GM19468 (cell line): ENCODE measurements around the gene RBBP8NL.

ENCODE experiments used
- ATAC-seq: cut with Tn5 transposase; IDR thresholded peaks from one replicate; pipeline ENCODE4 v1.9.1; 2021; ENCODE audit warnings: mild to moderate bottlenecking, moderate library complexity, moderate number of reproducible peaks; ENCODE audit not compliant: unreplicated experiment; ENCODE audit errors: extremely low read depth

Gene RBBP8NL

DNA sequence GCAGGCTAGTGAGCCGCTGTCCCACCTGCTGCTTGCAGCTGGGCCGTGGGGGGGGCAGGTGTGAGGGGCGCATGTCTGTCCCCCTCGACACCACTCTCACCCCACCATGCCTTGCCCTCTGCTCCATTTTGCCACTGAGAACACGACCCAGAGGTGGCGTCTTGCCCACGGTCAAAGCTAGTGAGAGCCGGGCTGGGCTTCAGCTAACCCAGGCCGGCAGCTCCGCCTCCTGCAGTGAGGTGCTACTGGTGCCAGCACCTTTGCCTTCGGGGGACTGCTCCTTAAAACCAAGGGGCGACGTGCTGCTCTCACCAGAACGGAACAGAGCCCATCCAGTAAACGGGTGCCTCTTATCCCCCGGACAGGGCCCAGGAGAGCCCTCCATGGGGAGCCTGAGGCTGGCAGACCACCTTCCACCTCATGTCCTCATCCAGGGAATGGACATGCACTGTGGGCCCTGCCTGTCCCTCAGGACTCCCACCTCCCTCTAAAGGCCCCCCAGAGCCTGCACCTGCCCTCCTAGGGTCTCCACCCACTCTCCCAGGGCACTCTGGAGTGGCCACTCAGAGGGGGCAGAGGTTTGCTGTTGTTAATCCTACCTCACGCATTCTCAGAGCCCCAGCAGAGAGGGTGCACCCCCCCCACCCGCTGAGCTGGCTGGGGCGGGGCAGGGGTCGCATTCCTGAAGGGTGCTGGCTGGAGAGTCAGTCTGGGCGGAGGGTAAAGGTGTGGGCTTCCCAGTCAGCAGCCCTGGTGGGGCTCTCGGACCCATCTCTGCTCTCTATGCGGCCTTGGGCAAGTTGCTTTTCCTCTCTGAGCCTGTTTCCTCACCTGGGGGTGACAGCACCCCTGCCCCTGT, 2.9 kb downstream of the RBBP8NL start:
- no peak for ATAC-seq

DNA sequence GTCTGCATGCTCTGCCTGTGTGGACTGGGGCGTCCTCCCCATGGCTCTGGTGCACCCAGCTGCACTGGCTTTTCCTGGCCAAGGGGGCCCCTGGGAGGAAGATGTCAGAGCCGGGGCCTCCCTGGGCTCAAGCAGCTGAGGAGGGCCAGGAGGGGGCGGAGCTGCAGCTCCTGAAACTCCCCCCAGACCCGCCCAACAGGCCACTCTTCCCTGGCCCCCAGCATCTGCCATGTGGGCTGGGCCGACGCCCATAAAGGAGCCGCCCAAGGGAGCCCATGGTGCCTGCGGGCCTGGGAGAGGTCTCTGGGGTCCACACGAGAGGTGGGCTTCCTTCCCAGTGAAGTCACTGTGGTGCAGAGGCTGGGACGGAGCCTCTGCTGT, 4.0 kb downstream of the RBBP8NL start:
- ATAC-seq: no peak

DNA sequence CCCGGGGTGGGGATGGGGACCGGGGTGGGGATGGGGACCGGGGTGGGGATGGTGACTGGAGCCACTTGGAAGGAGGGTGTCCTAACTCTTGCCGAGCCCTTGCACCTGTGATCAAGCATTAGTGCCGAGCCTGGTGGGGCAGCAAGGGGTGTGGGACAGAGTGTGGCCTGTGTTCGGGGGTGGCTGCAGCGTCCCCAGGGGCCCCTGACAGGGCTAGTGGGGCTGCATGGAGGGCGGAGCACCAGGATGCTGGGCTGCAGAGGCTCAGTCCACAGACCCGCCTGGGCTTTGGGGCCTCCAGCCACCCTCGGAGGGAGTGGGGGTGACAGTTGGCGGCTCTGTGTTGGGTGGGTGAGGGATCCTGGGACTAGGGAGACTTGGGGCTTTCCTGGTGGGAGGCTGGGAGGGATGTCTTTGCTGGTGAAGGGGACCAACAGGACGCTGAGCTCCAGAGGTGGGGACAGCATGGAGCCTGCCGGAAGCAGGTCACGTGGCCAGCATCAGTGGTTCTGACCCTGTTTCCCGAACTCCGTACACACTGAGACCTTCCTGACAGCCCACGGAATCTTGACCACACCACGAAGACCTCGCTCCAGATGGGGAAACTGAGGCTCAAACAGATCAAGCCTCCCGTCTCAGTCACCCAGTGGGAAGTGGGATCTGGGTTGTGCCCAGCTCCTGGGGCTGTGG, 4.6 kb downstream of the RBBP8NL start:
- no peak for ATAC-seq

DNA sequence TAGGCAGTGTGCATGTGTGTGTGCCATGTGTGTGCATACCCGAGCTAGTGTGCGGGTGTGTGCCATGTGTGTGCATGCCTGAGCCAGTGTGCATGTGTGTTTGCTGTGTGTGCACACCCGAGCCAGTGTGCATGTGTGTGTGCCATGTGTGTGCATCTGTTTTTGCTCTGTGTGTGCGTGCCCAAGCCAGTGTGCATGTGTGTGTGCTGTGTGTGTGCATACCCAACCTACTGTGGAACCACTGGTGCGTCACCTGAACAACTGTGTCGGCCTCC, 5.7 kb downstream of the RBBP8NL start:
- no peak for ATAC-seq

DNA sequence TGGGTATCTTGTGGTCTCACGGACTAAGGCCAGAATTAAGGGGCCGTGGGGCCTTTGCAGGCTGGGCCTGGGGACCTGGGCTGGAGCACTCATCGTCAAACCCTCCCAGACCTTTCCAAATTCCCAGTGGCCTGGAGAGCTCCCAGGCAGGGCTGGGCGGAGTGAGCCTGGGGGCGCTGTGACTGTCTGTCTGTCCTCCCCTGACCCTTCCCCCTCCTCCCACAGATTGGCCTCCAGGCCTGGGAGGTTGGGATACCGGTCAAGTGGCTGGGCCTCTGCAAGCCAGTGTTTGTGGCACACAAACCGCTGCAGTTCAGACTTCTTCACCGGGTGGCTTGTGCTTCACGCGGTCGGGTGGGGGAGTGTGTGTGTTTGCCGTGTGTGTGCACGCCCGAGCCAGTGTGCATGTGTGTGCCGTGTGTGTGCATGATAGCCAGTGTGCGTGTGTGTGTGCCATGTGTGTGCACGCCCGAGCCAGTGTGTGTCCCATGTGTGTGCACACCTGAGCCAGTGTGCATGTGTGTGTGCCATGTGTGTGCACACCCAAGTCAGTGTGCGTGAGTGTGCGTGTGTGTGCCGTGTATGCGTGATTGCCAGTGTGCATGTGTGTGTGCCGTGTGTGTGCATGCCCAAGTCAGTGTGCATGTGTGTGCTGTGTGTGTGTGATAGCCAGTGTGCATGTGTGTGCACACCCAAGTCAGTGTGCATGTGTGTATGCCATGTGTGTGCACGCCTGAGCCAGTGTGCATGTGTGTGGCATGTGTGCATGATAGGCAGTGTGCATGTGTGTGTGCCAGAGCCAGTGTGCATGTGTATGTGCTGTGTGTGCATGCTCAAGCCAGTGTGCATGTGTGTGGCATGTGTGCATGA, 6.3 kb downstream of the RBBP8NL start:
- ATAC-seq: no peak

DNA sequence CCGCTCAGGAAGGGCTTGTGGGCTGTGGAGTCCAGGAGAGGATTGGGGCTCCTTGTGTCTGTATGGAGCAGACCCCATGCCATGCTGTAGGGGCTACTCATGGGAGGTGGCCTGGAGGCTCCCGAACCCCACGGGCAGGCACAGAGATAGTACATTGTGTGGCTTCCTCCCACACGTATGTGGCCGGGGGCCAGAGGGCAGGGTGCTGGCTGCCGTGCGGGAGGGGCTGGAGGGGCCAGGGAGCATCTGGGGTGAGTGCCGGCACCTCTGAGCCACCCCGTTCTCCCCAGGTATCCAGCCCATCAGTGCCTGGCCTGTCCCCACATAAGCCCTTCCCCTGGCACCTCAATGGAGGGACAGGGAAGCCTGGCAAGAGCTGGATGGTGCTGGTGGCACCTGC, 7.6 kb downstream of the RBBP8NL start:
- no peak for ATAC-seq

DNA sequence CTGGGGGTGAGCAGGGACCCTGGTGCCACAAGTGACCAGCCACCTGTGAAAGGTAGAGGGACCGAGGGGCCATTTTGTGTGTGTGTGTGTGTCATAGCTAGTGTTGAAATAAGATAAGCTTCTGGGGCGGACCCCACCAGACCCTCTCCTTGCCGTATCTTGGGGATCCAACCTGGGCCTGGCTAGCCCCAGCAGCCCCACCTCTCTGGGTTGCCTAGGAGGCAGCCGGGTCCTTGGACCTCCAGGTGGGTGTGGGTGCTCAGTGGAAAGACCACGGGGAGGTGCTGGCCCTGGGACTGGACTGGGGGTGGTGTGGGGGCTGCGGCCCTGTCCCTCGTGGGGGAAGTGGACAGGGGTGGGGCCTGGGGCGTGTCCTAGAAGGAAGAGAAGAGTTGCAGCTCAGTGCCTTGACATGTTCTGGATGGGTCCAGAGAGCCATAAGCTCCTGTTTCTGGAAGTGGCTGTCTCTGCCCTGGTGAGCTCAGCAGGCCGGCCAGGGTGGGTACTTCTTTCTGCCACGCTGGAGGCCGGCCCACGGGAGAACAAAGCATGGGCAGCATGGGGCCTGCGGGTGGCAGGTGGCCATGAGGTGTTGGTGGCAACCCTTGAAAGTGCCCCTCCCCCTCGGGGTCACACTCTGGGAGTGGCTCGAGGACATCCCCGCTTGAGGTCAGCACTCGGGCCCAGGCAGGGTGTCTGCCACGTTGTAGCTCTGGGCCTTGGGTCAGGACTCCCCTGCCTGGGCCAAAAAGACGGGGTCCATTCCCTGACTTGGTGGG, 8.4 kb downstream of the RBBP8NL start:
- no peak for ATAC-seq

DNA sequence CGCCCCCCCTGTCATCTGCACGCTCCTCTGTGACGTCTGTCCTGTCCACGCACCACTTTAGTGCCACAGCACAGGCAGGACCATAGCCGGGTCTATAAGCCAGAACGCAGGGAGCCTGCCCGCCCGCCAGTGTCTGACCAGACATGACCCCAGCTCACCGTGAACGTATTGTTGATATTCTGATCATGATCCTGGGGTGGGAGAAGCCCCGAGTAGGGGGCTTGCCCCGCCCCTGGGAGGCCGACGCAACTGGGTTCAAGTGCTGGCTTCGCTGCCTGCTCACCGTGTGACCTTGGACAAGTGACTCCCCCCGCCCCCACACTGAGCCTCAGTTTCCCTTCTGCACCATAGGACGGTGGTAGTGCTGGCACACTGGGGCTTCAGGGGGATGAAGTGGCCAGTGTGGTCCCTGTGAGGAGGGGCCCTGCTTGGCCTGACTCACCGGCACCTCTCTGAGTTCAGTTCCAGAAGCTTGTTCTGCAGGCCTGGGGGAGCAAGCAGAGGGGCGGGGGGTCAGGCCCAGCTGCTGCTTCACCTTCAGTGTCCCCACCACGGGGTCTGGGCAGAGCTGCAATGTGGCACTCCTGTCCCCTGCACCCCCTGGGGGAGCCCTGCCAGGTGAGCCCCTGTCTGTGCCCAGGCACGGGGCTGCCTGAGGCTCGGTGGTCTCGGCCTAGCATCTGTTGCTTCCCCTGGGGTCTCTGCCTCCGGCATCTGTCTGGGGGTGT, 9.2 kb downstream of the RBBP8NL start:
- ATAC-seq: no peak

DNA sequence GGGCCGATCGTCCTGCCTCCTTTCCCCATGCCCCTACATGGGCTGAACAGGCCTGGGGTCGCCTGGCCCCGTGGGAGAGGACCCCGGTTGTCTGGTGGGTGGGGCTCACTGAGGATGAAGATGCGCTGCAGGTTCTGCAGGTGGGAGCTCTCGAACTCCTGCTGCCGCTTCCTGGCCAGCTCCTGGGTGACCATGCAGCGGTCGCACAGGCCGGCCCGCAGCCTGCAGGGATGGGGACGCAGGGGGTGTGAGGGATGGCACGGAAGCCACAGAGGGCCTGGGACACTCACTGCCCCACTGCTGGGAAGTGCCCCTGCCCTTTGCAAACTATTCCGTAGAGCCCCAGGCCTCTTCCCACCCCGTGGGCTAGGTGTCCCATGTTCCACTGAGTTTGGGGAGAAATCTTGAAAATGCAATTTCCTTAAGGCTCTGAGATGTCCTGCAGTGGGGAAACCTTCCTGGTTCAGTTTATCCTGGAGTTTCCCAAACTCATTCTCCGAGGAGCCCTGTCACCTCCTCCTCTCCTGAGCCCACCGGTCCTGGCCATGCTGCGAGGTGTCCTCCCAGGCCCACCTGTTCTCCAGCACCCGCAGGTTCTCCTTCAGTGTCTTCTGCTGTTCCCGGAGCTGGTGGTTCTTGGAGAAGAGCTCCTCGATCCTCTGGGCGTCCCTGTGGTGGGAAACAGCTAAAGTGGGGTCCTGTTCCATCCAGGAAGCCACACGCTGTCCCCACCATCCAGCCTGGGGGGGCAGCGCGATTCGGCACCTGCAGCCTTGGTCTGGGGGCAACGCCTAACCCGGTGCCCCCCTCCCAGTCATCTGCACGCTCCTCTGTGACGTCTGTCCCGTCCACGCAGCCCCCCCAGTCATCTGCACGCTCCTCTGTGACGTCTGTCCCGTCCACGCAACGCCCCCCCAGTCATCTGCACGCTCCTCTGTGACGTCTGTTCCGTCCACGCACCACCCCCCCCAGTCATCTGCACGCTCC, 10.4 kb downstream of the RBBP8NL start:
- ATAC-seq: no peak

DNA sequence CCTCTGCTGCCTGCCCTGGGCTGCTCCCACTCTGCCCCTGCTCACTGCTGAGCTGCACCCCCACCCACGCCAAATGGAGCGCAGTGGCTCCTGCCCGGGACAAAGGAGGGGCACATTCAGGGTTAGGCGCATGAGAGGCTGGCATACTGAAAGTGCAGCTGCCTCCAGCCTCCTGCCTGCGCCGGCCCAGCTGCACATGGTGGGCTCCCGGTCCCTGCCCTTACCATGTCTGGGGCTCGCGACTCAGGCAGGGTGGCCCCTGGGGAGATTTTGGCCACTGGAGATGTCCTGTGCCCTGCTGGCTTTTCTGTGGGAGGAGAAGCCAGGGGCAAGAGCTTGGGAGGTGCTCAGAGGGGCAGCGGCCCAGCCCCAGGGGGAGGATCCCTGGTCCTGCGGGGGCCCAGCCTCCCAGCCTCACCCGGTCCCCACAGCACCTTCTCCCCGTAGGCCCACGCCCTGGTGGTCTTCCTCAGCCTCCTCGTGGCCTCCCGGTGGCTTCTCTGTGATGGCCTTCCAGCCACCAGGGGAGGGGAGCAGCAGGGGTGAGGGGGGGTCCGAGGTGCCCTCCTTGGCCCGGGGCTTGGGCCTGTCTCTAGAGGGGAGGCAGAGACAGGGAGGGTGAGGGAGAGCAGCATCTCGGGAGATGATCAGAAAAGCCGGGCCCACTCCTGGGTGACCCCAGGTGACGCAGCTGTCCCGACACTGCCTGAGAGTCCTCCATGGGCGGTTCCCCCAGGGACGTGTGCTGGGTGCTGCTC, 11.8 kb downstream of the RBBP8NL start:
- no peak for ATAC-seq

DNA sequence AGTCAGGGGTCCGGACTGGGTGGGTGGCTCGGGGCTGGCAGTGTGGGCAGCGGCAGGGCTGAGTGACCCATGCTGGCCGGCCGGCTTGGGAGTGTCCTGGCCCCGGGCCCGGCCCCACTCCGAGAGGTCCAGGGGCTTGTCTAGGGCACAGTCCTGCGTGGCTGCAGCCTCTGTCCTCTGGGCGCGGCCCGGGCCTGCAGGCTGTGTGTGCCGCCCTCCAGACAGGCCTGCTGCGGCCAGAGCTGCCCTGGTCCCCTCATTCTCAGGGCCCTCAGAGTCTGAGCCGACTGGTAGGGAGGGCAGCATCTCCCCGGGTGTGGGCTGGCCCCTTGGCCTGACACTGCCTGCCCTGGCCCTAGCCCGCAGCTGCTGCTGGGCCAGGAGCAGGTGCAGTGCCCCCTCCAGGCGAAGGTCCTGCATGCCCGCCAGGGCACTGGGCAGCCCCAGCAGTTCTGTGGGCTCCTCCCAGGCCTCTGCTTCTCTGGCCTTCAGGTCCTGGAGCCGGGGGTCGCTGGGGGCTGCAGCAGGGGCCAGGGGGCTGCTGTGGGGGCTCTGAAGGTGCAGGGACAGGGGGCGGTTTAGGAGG, 13.3 kb downstream of the RBBP8NL start:
- ATAC-seq: no peak

DNA sequence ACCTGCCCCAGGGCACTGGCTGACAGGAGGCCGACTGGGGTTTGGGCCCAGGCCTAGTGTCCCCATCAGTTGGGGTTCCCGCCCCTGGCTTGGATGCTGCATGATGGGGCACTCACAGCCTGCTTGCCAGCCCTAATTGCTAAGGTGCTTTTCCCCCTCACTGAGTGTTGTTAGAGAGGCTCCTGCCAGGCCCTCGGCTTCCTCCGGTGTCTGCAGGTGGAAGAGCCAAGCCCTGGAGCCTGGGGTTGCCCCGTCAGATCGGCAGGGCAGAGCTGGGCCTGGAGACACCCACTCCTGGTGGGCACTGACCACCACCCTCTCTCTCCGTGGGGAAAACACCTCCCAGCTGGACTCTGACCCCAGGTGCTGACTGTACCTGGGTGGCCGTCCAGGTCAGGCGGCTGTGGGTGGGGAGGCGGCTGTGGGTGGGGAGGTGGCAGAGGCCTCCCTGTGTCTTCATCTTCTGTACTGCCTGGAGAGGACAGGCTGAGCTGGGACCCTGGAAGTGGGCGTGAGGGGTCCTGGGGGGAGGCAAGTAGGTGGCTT, 14.2 kb downstream of the RBBP8NL start:
- ATAC-seq: no peak

DNA sequence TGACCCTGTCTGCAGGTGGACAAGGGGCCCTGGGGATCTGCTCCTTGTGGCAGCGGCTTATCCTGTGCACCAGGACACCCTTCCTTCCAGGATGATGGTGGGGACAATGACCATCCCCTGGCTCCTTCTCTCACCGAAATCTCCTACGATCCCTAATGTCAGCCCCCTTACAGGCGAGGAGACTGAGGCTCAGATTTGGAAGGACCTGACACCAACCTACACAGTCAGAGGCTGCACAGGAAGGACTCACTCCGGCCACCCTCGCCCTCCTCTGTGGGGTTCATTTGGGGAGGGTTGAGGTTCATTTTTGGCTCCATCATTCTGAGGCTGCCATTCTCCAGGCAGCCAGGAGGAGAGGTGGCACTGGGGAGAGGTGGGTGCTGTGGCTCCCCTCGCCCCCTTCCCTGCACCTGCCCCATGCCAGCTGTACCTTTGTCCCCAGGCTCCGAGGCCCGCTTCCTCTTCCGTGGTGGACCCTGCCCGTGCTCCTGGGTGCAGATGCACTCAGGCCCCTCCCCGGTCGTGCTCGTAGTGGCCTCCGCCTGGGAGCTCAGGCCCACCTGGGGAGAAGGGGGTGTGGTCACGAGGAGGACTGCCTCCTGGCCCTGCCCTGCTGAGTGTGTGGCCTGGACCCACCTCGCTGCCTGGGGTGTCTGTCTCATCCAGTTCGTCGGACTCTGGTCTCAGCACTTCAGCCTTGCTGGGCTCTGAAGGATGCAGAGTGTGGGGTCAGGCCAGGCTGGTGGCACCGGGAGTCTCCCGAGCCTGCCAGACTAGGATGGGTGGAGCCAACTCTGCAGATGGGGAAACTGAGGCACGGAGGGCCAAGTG, 14.9 kb downstream of the RBBP8NL start:
- ATAC-seq: no peak

DNA sequence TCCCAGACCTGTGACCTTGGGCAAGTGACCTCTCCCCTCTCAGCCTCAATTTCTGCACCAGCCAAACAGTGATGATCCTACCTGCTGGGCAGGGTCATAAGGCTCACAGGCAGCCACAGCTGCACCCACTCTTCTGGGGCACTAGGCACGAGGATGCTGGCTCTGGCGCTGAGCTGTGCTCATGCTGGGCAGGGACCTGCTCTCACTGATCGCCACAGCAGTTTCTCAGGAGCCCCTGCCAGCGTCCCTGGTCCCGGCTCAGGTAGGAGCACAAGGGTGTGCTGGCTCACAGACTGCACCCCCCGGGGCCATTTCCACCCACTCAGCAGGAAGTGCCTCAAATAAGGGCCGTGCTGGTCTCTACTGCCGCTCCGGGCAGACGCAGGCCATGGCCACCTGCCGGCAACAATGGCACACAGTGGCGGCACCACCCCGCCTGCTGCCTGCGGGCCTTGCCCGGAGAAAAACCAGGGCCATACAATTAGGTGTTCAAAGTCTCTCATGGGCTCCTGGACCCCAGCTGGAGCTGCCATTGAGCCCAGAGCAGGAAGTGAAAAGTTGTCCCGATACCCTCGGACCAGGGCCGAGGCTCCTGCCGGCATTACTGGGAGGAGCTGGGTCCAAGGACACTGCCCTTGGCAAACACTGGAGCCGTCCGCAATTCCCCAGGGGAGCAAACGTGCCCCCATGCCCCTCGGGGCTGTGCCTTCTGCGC, 15.7 kb downstream of the RBBP8NL start:
- no peak for ATAC-seq

DNA sequence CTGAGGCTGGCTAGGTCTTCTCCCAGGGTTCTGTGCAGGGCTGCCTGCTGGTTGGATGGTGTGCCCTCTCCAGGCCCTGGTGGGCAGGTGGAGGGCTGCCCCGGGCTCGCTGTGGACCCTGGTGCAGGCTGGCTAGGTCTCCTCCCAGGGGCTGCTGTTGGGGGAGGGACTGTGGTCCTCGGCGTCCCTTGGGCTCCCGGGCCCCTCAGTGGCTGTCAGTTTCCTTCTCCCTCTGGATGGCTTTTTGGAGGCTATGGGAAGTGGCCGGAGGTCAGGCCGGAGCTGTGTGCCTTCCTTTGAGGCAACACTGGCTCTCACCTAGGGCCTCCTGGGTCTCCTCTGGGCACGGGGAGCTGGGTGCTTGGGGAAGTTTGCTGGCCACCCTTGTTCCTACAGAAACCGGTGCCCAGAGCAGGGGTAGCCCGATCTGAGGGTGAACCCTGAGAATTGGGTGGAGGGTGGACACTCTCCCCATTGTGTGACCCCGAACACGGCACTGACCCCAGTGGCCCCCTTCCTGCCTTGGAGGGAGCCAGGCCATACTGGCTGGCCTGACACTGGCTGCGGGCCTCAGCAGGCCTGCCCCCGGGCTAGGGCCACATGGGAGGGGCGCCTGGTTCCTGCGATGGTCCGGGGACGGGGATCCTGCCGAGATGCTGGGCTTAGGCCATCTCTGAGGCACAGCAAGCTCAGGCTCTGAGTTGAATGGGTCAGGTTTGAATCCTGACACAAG, 16.4 kb downstream of the RBBP8NL start:
- ATAC-seq: no peak
